Daoy (cell line): Measurements from ENCODE around the gene VEZF1. TPM values are rescaled to one million over a fixed set of nuclear protein-coding genes. Genes with fewer than 3 reads are reported as not detected.
"Not testable (repeated sequence)": the region's sequence is repeated elsewhere in the genome, so short reads cannot be mapped to it uniquely, and the experiment has no call there.

ENCODE experiments used
- DNase-seq: peaks from one replicate; pipeline ENCODE4 v3.0.0-alpha.2; 2015; ENCODE audit warnings: low read depth
- total RNA-seq: library from RNA; depleted of rRNA; stranded (reverse); fragments of >200 nt; shearing (Covaris generic); gene quantifications from 2 replicates; pipeline ENCODE4 v1.2.3, GENCODE V29; 2014

VEZF1 gene
- total RNA-seq, 1 experiment from 2014 or later = 33.1 TPM

- not testable (repeated sequence) for DNase-seq
Measured at GRCh38 chr17:57974053-57974824, 13.8 kb downstream of the VEZF1 start.

GRCh38 chr17:57972151-57972550, 15.9 kb downstream of the VEZF1 start:
- DNase-seq = no peak

- DNase-seq = no peak
Measured at GRCh38 chr17:57971572-57971971, 16.5 kb downstream of the VEZF1 start.

GRCh38 chr17:57970710-57971109, 17.3 kb downstream of the VEZF1 start:
- no peak for DNase-seq

- DNase-seq = no peak
Measured at GRCh38 chr17:57968456-57968855, 19.6 kb downstream of the VEZF1 start.

DNA sequence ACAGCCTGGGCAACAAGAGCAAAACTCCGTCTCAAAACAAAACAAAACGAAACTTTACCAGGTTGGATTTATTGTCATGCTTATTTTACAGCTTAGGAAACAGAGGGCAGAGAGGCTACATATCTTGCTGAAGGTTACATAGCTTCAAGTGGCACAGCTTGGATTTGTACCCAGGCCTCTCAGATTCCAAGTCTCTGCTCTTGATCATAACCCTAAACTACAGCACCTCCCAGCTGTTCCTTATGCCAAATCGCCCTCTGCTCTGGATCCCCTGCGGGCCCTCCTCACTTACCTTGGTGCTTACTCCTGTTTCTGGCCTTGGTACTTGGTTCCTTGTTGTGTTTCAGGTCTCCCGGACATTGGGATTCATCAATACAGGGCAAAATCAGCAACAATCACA, 21.2 kb downstream of the VEZF1 start:
- no peak for DNase-seq

- DNase-seq = no peak
Measured at GRCh38 chr17:57966246-57966645, 21.8 kb downstream of the VEZF1 start.

GRCh38 chr17:57965521-57966160, 22.4 kb downstream of the VEZF1 start:
- no peak for DNase-seq

GRCh38 chr17:57963149-57963511, 24.9 kb downstream of the VEZF1 start:
- DNase-seq = no peak

GRCh38 chr17:57962279-57963148, 25.5 kb downstream of the VEZF1 start:
- no peak for DNase-seq

DNA sequence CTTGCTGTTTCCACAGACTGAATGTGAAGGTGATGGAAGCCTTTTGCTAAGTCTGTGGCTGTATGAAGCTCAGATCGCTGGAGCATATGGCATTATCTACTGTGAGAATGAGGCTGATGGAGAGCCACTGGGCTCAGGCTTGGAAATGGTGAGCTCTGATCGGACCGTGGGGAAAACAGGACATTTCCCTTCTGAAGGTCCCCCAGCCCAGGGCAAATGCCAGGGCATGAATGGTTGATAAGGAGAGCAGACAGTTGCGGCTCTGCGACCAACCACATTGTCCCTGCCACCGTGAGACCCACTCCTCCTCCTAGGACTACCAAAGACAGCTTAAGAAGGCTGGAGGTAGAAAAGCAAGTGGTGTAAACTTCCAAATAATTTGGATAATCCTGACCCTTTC, 28.1 kb downstream of the VEZF1 start:
- no peak for DNase-seq

DNA sequence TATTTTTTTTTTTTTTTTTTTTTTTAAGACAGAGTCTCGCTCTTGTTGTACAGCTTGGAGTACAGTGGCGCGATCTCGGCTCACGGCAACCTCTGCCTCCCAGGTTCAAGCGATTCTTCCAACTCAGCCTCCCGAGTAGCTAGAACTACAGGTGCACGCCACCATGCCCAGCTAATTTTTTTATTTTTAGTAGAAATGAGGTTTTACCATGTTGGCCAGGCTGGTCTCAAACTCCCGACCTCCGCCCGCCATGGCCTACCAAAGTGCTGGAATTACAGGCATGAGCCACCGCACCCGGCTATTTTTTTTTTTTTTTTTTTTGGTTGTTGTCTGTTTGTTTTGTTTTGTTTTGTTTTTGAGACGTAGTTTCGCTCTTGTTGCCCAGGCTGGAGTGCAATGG, 29.7 kb downstream of the VEZF1 start:
- DNase-seq = not testable (repeated sequence)

DNA sequence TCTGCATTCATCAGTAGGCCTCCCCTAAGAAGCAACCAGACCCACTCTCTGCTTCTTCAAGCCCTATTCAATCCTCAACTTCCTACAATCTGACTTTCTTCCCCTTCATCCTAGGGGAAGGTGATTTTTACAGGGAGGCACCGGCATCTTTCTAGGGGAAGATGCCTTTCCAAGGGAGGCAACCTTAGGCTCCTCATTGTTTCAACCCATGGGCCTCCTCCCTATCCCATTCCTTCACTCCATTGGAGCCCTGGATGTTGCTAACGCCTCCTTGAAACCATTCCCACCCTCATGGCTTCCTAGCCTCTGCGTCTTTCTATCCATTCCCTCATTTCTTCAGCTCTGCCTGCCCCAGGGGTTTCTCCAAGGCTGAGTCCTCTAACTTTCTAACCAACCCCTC, 30.2 kb downstream of the VEZF1 start:
- DNase-seq = no peak

GRCh38 chr17:57957120-57957850, 30.8 kb downstream of the VEZF1 start:
- DNase-seq = no peak

GRCh38 chr17:57956291-57957119, 31.5 kb downstream of the VEZF1 start:
- no peak for DNase-seq

DNA sequence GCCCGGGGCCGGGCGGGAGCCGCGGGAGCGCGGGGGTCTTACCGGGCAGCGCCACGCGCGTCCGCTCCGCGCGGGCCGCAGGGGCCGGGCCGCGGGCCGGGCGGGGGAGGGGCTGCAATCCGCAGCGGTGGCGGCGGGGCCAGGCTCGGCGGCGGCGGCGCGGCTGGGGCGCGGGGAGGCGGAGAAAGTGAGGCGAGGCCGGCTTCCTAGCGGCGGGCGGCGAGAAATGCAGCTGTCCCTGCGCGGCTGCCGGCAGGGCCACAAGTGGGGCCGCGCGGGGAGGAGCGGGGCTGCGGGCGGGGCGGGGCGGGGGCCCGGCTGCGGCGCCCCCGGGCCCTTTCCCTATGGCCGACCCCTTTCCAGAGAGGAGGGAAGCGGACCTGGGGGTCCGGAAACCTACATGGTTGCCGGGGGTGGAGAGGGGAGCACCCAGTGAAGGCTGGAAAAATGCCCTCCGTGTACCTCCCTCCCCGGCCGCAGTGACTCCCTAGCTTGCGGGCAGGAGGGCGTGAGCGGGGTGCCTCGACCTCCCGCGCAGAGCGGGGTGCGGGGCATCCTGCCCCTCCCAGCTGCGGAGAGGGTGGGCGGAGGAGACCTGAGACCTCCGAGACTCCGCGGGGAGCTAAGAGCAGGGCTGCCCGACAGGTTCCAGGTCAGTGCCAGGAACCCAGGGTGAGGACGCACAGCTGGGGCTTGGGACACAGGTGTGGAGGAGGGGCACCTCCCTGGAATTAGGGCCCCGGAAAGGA, 32.7 kb downstream of the VEZF1 start, which contains the start of gene CUEDC1:
TSS of gene CUEDC1 (minus strand) at position 230 of the 749 bp plus-strand sequence. CDS start 69,848 bp downstream, outside the sequence.
- DNase-seq = peak; percentile 69

DNA sequence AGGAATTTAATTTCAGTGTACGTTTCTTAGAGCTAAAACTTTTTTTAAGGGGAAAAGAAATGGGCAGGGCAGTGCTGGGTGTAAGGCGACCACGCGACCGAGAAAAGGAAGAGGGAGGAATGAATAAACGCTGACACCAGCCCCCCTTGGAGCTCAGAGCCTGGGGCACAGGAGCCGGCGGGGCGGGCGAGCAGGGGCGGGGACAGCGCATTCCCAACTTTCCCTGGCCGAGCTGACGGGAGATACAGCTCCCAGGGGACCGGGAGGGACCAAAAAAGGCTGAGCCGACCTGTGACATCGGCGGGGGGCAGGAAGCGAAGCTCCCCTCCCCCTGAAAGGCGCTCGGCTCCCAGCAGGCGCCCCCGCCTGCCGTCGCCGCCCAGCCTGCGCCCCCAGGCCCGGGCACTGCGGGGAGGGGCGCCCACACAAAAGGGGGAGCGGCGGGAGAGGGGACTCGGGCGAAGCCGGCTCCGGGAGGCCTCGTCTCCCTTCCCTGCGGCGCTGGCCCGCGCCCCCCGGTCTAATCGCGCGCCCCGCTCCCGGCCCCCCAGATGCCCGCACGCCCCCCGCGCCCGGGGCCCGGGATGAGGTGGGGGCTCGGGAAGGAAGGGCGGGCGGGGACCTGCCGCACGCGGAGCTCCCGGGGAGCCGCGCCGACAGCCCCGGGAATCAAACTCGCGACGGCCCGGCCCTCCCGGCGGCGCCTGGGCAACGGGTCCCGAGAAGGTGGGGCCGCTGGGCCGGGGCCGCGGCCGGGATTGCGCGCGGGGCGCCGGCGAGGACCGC, 33.5 kb downstream of the VEZF1 start:
- peak; percentile 85 for DNase-seq

DNA sequence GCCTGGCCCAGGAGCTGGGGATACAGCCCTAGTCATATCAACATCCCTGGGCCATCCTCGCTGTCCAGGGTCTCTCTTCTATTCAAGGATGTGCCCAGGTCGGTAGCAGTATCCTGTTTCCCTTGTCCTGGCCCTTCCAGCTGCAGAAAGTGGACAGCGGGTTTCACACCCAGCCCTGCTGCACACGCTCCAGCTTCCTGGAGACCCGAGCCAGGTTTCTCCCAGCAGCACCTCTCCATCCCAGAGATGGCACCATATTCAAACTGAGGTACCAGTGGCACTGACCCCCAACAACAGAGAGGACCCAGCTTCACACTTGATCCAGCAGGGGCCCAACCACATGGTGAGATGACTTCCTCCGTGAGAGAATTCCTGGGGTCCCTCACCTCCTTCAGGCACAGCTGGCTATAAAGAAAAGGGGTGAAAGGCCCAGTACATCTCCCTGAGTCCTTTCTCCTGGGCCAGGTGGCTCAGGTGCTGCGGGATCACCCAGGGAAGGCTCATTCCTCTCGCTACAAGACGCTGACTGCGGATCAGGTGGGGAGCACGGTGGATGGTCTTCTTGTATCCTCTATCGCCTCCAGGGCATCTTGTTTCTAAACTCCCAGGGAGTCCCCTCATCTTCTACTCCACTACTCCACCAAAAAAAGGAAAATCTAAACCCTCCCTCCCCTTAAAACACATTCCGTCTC, 34.2 kb downstream of the VEZF1 start:
- no peak for DNase-seq

GRCh38 chr17:57953219-57953618, 34.8 kb downstream of the VEZF1 start:
- no peak for DNase-seq
